PC-3 (cell line): Measurements from ENCODE around the gene ITGA3. TPM values are rescaled to one million over a fixed set of nuclear protein-coding genes. Genes with fewer than 3 reads are reported as not detected.

Source experiments
- ATAC-seq: fragments of 200-7000 bp; cut with Tn5 transposase; 2 replicates; pipeline ENCODE4 v1.9.1; 2020; ENCODE audit warnings: mild to moderate bottlenecking, moderate library complexity
- BruUV-seq: library from RNA; stranded (reverse); fragments of 400-500 nt; replicated peaks from 2 replicates; lab custom pipeline; 2021; lab: Mats Ljungman, UMichigan
- CTCF ChIA-PET: fragments of 300-600 bp; sonication (Branson Sonifier 250); formaldehyde crosslinking; loops from one replicate; lab custom pipeline; 2022; ENCODE audit warnings: antibody characterized with exemption; lab: Charles Lee
- POLR2A ChIA-PET: fragments of 300-600 bp; sonication (Branson Sonifier 250); formaldehyde crosslinking; loops from one replicate; lab custom pipeline; 2022; ENCODE audit warnings: antibody characterized with exemption; ENCODE audit not compliant: unreplicated experiment; lab: Charles Lee
- DNase-seq: peaks from one replicate; pipeline ENCODE4 v3.0.0-alpha.2; 2015
- H2AFZ ChIP-seq: fragments of 300-600 bp; sonication (generic); 2 replicates; pipeline ENCODE4 v1.6.0; 2016; ENCODE audit warnings: antibody characterized with exemption, low read length
- H3F3A ChIP-seq: fragments of 300-600 bp; sonication (generic); one replicate; pipeline ENCODE4 v1.6.0; 2017; ENCODE audit warnings: antibody characterized with exemption, low read length, control low read depth, mild to moderate bottlenecking; ENCODE audit not compliant: unreplicated experiment
- H3K27ac ChIP-seq: fragments of 300-600 bp; sonication (generic); 2 replicates; pipeline ENCODE4 v1.5.1; 2016; ENCODE audit warnings: mild to moderate bottlenecking, low read length
- H3K27me3 ChIP-seq: fragments of 300-600 bp; sonication (generic); 2 replicates; pipeline ENCODE4 v1.6.1; 2016; ENCODE audit warnings: low read length, mixed read lengths
- H3K36me3 ChIP-seq: fragments of 300-600 bp; sonication (generic); 2 replicates; pipeline ENCODE4 v1.6.1; 2016; ENCODE audit warnings: low read depth, mixed run types, low read length, mixed read lengths
- H3K4me1 ChIP-seq: fragments of 300-600 bp; sonication (generic); 2 replicates; pipeline ENCODE4 v1.5.1; 2016; ENCODE audit warnings: low read length; ENCODE audit not compliant: insufficient read depth
- H3K4me2 ChIP-seq: fragments of 300-600 bp; sonication (generic); 2 replicates; pipeline ENCODE4 v1.6.0; 2016; ENCODE audit warnings: low read length
- H3K4me3 ChIP-seq: fragments of 300-600 bp; sonication (generic); 2 replicates; pipeline ENCODE4 v1.5.1; 2016; ENCODE audit warnings: mild to moderate bottlenecking, low read length, mixed read lengths
- H3K79me2 ChIP-seq: fragments of 300-600 bp; sonication (generic); 2 replicates; pipeline ENCODE4 v1.6.1; 2017; ENCODE audit warnings: low read length, mixed read lengths
- H3K9ac ChIP-seq: fragments of 300-600 bp; sonication (generic); 2 replicates; pipeline ENCODE4 v1.6.0; 2016; ENCODE audit warnings: mild to moderate bottlenecking, low read length
- H3K9me2 ChIP-seq: fragments of 300-600 bp; sonication (generic); replicated peaks from 2 replicates; pipeline ENCODE4 v1.6.1; 2016; ENCODE audit warnings: mixed run types, low read length, mixed read lengths
- H3K9me3 ChIP-seq: fragments of 300-600 bp; sonication (generic); 2 replicates; pipeline ENCODE4 v1.6.1; 2016; ENCODE audit warnings: low read length, mixed read lengths
- H4K20me1 ChIP-seq: fragments of 300-600 bp; sonication (generic); 2 replicates; pipeline ENCODE4 v1.6.1; 2016; ENCODE audit warnings: low read length, mixed read lengths
- CTCF ChIP-seq: fragments of 300-600 bp; sonication (generic); conservative IDR thresholded peaks from 2 replicates; pipeline ENCODE4 v1.5.1; 2017; ENCODE audit warnings: antibody characterized with exemption, low read depth, mild to moderate bottlenecking, low read length
- EZH2 ChIP-seq: fragments of 300-600 bp; sonication (generic); IDR thresholded peaks from one replicate; pipeline ENCODE4 v1.6.1; 2017; ENCODE audit warnings: antibody characterized with exemption, mild to moderate bottlenecking, low read length; ENCODE audit not compliant: unreplicated experiment
- EZH2phosphoT487 ChIP-seq: fragments of 300-600 bp; sonication (generic); IDR thresholded peaks from 2 replicates; pipeline ENCODE4 v1.6.1; 2018; ENCODE audit warnings: mild to moderate bottlenecking, antibody characterized with exemption, low read length, borderline replicate concordance
- intact Hi-C: fragments of 100-400 bp; cut with micrococcal nuclease; formaldehyde crosslinking; loops from 2 replicates; pipeline ENCODE4 v1.9.0; 2023
- total RNA-seq: library from RNA; depleted of rRNA; stranded (reverse); fragments of >200 nt; gene quantifications from 2 replicates; pipeline ENCODE4 v1.2.3, GENCODE V29; 2014

ITGA3 gene
- total RNA-seq, 1 experiment from 2014 or later, result 598 TPM

- H4K20me1 ChIP-seq, result no peaks in the 10 kb centered on the region
- H3K27ac ChIP-seq, result no peak overlapping the region
- no peaks in the 10 kb centered on the region for H3F3A ChIP-seq
- H3K9ac ChIP-seq, result no peak overlapping the region
- no peaks in the 10 kb centered on the region for H3K9me2 ChIP-seq
- ATAC-seq, result peak; percentile 88
- H3K4me1 ChIP-seq, result peaks cover 5% of the 10 kb centered on the region; the same call in 1 of the 2 replicates
- no peaks in the 10 kb centered on the region for H3K79me2 ChIP-seq
- peak; percentile 85 for DNase-seq
- peak overlapping the region; percentile 36 for H2AFZ ChIP-seq
- ChIA-PET CTCF (interaction anchor here (1.0 to 2.0 kb wide), 4 partner anchors 19 to 34 kb away, joined by 5 to 20 read pairs (median 6); no protein-coding TSS in a partner anchor), POLR2A (no interaction called here)
- TF ChIP-seq CTCF, result peak; percentile 71
- TF ChIP-seq EZH2, result no peak
- BruUV-seq, result no TSS peak
- H3K4me3 ChIP-seq, result peak overlapping the region; percentile 18; the same call in 1 of the 2 replicates
- peak overlapping the region; percentile 64 for H3K4me2 ChIP-seq
- H3K36me3 ChIP-seq, result no peaks in the 10 kb centered on the region
- peaks cover 5% of the 10 kb centered on the region; the same call in 1 of the 2 replicates for H3K27me3 ChIP-seq
- no peaks in the 10 kb centered on the region for H3K9me3 ChIP-seq
- intact Hi-C loops, result no loop called here
Observed at GRCh38 chr17:50117202-50118051, 61.5 kb downstream of the ITGA3 start.

- Histone ChIP-seq H3K79me2 (no peaks in the 10 kb centered on the region), H3K36me3 (no peaks in the 10 kb centered on the region), H3K27me3 (peaks cover 5% of the 10 kb centered on the region; the same call in 1 of the 2 replicates), H3K4me2 (no peak overlapping the region), H3K9ac (no peak overlapping the region), H3K9me2 (no peaks in the 10 kb centered on the region), H3F3A (no peaks in the 10 kb centered on the region), H3K9me3 (no peaks in the 10 kb centered on the region), H3K4me3 (no peak overlapping the region), H3K27ac (no peak overlapping the region), H4K20me1 (no peaks in the 10 kb centered on the region), H2AFZ (no peak overlapping the region), H3K4me1 (peaks cover 5% of the 10 kb centered on the region; the same call in 1 of the 2 replicates)
- TF ChIP-seq EZH2 (no peak), CTCF (no peak), EZH2phosphoT487 (no peak)
- intact Hi-C loops, result no loop called here
- BruUV-seq, result no TSS peak
- DNase-seq (no peak), ATAC-seq (no peak)
- ChIA-PET POLR2A (interaction anchor here (0.9 kb wide), 1 partner anchor 15 kb away, joined by 3 read pairs; no protein-coding TSS in a partner anchor), CTCF (interaction anchor here (2.0 kb wide), 1 partner anchor 32 kb away, joined by 5 read pairs; no protein-coding TSS in a partner anchor)
Observed at GRCh38 chr17:50118076-50118827, 62.3 kb downstream of the ITGA3 start.
